Pons (tissue), 1 donor: ENCODE results near the gene ZNF736.
"Not testable (repeated sequence)": the region's sequence is repeated elsewhere in the genome, so short reads cannot be mapped to it uniquely, and the experiment has no call there.

Experiments used
- DNase-seq: peaks from one replicate; pipeline ENCODE4 v3.0.0-alpha.2; 2016; ENCODE audit warnings: low spot score

Gene ZNF736

DNA sequence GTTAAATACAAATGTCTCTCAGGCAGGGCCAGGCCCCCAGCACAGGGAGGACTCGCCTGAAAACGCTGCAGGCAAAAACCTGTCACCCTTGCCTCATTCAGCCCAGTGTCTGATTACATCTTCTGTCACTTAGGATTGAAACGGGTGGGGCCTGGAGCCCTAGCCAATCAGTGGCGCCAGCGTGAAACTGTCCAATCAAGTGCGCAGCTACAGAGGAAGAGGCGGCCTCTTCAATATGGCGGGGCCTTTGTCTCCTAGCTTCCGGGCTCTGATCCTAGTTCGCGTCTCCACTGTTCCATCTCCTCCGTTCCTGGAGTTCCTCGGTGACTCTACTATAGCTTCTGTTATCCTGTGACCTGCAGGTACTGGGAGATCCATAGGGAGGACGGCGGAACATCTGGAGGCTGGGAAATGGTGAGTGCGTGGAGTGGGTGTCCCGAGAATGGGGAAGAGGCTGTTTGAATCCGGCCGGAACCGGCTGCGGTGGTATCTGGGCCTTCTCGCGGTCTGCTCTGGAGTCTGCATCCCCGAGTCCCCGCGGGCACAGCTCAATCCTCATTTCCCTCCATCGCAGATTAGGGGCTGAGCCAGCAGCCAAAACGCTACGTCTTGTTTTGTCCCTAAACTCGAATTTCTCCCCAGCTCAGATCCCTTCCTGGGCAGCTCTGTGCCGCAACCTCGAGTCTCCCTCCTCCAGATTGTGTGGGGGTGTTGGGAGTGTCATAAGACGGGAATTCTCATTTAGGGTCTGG is at the start of gene ZNF736:
TSS of gene ZNF736 (plus strand) at position 222 of the 752 bp plus-strand sequence. CDS start at position 412, 190 bp downstream.
- peak; percentile 95 for DNase-seq

DNA sequence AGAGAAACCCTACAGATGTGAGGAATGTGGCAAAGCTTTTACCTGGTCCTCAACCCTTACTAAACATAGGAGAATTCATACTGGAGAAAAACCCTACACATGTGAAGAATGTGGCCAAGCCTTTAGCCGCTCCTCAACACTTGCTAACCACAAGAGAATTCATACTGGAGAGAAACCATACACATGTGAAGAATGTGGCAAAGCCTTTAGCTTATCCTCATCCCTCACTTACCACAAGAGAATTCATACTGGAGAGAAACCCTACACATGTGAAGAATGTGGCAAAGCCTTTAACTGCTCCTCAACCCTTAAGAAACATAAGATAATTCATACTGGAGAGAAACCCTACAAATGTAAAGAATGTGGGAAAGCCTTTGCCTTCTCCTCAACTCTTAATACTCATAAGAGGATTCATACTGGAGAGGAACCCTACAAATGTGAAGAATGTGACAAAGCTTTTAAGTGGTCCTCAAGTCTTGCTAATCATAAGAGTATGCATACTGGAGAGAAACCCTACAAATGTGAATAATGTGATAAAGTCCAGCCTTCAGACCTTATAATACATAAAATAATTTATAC is 47.3 kb upstream of the ZNF736 start:
- no peak for DNase-seq

DNA sequence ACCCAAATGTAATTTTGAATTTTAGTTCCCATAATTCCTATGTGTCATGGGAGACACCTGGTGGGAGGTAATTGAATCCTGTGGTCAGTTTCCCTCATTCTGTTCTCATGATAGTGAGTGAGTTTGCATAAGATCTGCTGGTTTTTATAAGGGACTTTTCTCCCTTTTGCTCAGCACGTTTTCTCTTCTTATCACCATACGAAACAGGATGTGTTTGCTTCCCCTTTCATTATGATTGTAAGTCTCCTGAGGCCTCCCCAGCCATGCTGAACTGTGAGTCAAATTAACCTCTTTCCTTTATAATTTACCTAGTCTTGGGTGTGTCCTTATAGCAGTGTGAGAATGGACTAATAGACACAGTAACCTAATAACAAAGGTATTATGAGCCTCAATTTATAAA is 36.1 kb upstream of the ZNF736 start:
- no peak for DNase-seq

DNA sequence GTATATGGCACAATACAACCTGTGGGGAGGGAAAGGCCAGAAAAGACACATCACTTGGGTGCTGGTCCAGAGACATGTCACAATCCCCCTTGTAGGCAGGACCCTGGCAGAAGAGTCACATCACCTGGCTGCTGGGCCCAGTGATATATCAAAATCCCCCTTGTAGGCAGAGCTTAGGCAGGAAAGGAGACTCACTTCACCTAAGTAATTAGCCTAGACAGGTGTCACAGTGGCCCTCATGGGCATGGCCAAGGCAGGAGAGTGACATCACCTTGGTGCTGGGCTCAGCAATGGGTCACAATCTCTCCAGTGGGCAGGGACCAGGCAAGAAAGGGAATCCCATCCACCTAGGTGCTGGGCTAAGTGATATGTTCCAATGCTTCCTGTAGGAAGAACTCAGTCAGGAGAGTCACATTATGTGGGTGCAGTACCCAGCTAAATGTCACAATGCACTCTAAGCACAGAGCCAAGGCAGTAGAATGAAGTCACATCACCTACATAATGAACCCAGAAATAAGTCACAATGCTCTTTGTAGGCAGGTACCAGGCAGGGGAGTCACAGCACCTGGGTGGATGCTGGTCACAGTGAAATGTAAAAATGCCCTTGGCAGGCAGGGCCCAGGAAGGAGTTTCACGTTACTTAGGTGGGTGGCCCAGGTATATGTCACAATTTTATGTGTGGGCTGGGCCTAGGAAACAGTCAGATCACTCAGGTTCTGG is 18.9 kb upstream of the ZNF736 start:
- no peak for DNase-seq

DNA sequence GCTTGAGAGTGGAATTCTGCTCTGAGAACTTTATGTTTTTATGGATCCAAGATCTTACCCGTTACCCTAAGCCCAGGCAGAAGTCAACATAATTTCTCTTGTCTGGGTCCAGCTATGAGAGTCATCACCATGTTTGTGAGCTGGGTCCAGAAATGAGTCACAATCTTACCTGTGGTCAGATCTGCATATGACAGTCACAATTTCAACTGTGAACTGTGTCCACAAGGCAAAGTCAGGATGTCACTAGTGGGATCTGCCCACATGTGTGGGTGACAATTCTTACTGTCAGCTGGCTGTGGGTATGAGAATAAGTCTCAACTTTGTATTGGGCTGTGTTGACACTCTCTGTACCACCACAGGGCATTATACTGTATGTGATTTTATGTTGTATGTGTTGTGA is 16.3 kb upstream of the ZNF736 start:
- not testable (repeated sequence) for DNase-seq

DNA sequence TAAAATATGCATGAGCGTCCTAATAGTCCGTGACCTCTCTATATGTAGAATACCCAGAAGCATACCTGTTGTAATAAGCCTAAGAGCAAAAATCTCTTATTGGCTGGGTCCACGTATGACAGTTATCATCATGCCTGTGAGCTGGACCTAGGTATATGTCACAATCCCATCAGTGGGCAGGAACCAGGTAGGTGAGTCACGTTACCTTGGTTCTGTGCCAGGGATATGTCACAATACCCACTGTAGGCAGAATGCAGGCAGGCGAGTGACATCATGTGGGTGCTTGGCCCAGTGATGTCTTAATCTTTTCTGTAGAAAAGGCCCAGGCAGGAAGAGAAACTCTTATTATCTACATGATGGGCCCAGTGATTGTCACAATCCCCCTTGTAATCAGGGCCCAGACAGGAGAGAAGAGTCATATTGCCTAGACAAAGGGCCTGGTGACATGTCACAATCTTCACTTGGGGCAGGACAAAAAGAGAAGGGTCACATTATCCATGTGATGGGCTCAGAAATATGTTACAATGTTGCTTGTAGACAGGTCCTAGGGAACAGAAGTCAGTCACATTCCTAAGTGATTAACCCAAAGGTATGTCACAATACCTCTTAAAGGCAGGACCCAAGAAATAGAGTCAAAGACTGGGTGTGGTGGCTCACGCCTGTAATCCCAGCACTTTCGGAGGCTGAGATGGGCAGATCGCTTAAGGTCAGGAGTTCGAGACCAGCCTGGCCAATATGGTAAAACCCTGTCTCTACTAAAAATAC is 12.9 kb upstream of the ZNF736 start:
- no peak for DNase-seq

DNA sequence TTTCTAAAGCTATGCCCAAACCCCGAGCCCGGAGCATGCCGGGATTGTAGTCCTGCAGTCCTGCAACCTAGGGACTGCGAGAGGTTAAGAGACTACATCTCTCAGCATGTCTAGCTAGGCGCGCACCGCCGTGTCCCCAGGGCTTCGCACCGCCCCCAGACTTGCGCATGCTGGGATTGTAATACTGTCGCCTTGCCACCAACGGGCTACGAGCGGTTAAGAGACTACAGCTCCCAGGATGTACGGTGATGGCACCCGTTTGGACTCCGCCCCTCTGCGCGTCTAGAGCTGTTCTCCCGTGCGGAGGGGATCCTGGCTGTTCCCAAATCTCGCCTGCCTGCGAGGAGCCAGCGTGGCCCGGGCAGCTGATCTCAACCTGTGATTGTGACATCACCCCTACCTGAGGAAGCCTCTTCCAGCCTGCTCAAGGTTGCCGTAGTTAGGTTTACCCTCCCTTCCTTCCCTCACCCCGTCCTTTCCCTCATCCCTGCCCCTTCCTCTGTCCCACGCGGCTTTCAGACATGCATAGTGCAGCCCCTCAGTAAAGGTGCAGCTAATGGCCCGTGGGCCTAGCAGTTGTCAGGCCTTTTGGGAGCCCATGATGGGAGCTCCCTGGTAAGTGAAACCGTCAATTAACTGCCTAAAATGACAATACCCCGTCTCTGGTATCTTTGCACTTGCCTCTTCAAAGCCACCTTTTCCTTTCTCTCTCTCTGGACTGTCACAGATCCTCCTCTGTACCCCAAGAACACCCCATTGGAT is 6.3 kb upstream of the ZNF736 start:
- DNase-seq: peak; percentile 98

DNA sequence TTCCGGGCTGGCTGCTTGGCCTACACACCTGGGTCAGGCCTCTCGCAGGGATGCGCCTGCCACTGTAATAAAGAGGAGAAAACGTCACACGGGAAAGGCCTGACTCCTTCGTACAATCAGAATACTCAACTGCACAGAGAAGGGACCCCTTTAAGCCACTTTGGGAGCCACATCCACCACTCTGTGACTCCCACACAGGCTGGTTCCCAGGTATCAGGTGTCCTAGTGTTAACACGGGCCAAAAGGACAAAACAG is 5.8 kb upstream of the ZNF736 start:
- DNase-seq: no peak

DNA sequence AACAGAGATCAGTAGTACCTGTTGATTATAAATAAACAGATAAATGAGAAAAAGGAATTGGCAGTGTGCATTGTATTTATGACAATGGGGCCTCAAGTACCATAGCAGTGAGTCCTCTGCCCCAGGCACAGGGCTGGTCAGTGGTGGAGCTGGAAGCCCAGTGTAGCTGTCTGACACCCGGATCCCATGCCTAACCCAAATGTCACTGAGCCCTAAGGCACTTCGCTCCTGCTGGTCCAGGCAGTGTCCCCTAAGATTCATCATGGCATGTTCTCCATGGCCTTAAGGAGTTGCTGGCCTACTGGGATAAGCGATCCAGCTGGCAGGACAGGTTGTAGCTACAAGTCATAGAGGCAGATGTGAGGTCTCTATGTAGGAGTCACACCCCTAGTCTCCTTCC is 3.3 kb upstream of the ZNF736 start:
- no peak for DNase-seq

DNA sequence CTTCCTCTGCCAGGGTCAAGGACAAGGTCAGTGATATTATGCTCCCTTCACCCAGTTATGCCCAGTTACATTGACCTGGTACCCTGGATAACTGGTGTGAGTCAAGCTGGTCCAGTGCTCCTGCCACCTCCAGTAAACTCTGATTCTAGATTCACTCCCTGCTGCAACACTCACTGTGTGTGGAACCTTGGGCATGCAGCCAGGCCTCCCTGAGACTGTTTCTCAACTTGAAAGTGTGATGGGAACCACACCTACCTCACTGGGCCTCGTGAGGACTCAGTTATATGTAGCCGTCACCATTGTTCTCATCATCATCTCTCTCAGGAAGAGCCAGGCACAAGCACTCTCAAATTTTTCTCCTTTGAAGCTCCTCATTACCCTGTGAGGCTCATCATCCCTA is 935 bp upstream of the ZNF736 start:
- no peak for DNase-seq

DNA sequence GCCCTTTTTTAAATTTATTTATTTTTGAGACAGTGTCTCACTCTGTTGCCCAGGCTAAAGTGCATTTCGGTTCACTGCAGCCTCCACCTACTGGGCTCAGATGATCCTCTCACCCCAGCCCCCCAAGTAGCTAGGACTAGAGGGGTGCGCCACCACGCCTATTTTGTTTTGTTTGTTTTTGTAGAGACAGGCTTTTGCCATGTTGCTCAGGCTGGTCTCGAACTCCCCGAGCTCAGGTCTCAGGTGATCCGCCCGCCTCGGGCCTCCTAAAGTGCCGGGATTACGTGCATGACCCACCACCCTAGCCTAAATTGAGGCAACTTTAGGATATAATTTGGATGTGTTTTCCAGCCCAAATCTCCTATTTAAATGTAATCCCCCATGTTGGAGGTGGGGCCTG is 805 bp downstream of the ZNF736 start:
- no peak for DNase-seq

DNA sequence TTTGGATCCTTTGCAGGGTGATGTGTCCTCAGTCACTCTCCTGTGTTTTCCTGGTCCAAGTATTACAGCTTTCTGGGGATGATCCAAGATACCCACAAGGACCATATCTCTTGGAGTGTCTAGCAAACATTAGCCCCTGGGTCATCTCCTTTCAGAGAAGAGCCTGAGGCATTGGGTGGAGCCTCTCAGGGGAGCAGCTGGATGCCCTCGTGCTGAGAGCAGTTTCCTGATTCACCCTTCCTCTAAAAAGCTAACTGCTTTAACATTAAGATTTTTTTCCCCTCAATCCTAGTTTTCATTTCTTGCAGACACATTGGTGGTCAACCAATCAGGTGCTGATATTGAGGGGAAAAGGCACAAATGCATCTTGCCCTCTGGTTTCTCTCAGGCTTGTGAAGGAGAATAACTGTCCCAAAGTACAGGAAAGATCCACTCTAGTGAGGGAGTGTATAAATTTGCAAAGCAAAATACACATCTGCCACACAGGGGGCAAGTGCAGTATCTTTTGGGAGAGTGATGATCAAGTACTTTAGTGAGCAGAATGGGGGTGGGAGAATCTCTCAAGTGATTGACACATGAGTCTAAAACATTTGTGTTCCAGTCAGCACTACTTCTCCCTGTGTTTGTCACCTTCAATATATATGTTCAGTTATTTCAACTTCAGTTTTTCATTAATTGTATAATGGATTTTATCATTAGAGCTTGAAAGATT is 2.4 kb downstream of the ZNF736 start:
- not testable (repeated sequence) for DNase-seq

DNA sequence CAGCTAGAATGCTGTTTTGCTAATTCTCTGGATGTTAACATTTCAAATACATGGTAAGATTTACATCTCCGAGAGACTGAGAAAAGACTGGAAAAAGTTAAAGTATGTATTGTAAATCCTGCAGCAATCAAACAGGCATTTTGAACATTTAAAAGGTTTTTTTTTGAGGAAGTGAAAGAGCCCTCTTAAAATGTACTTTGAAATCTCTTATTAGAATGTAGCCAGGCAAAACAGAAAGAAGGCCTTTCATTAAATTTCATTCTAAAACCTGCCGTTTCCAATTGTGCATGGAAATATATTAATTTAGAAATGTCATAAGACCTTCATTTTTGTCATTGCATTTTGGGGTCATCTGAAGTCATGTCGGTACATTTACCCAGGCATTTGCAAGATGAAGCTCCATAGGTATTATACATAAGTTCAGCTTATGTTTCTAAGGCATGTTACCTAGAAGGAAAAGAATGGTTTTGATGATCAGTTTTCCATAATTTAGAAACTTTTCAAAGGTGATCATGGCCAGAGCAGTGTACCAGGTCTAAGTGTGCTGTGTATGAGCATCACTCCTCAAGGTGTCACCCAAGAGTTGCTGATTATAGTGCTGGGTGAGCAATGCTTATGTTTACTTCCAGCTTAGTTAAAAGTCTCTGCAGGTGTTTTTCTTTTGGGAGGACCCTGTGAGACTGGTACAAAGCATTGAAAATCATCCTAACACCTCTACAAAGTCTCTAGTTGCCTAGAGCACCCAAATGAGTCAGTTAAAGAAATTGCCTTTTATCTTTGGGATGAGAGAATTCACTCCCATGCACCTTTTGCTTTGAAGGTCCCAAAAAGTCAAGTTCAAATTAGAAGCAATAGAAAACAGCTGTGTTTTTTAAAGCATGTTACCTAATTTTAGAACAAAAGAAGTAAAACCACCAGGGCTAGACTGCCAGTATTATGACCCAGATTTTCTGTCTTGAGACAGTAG is 7.1 kb downstream of the ZNF736 start:
- DNase-seq: no peak

DNA sequence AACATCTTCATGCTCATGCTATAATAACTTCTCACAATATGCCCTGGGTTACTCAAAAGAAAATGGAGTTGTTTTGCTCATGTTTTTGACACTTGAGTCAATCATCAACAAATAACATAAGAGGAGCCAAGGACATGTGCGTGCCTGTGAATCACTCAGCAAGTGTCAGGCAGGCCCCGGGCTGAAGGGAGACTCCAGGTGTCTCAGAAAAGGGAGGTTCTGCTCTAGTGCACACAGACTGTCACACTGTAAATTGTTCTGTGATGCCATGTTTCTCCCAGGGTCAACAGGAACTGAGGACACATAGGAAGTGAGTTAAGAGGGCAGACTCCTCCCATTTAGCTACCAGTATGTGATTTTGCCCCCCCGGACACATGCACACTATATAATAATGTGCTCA is 10.4 kb downstream of the ZNF736 start:
- not testable (repeated sequence) for DNase-seq

DNA sequence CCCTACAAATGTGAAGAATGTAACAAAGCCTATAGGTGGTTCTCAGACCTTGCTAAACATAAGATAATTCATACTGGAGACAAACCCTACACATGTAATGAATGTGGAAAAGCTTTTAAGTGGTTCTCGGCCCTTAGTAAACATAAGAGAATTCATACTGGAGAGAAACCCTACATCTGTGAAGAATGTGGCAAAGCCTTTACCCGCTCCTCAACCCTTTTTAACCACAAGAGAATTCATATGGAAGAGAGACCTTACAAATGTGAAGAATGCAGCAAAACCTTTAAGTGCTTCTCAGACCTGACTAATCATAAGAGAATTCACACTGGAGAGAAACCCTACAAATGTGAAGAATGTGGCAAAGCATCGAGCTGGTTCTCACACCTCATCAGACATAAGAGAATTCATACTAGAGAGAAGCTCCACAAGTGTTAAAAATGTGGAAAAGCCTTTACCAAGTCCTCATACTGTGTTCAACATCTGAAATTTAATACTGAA is 35.0 kb downstream of the ZNF736 start:
- DNase-seq: not testable (repeated sequence)

DNA sequence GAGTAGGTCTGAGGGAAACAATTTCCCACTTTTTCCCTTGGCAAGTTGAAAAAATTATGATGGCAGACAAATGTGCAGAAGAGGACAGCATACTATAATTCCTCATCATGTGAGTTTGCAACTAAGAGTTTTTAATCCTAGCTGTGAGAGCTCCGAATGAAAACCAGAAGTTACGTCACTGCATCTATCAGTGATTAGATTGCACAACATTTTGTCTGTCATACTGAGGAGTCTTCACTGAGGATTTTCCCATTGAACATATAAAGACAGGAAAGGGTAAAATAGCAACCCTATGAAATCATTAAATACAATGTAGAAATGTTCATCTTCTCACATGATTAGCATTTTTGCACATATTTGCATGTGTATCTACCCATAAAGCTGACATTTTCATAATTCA is 45.8 kb downstream of the ZNF736 start:
- no peak for DNase-seq

DNA sequence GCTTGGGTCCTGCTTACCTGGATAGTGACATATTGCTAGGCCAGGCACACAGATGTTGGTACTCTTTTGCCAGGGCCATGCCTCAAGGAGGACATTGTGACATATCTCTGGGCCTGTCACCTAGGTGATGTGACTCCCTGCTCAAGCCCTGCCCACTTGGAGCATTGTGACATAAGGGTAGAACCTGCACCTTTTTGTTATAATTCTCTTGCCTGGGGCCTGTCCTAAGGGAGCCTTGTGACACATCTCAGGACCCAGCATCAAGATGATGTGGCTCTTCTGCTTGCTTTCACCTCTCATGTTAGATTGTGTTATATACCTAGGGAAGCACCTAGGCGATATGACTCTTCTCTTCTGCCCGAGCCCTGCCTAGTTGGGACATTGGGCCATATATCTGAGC is 57.4 kb downstream of the ZNF736 start:
- no peak for DNase-seq

DNA sequence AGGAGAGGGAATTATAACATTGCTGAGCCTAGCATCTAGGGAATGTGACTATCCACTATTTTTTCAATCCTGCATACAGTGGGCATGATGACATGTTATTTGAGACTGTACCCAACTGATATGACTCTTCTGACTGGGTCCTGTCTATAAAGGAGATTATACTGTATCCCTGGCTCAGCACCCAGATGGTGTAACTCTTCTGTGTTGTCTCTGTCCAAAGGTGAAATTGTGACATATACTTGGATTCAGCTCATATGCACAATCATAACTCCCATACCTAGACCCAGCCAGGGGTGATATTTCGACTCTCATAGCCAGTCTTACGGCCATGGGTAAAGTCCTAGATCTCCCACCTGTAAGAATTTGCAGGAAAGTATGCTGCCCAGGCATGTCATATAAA is 59.3 kb downstream of the ZNF736 start:
- DNase-seq: no peak

DNA sequence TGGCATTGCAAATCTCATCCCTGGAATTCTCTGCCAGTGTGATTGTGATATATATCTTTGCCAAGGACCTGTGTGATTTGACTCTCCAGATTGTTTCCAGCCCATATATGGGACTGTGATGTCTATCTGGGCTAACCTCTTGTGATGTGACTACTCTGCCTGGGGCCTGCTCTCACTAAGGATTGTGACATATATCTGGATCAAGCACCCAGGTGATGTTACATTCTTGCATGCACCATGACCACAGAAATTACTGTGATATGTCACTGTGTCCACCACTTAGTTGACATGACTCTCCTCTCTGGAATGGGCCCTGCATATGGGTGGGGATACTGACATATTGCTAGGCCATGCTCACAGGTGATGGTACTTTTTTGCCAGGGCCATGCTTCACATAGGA is 86.6 kb downstream of the ZNF736 start:
- DNase-seq: no peak
